Keratinocyte (primary cell): ENCODE results near the gene FLRT1. TPM values are rescaled to one million over a fixed set of nuclear protein-coding genes. Genes with fewer than 3 reads are reported as not detected.

Experiments
- DNase-seq: peaks from one replicate; pipeline ENCODE4 v3.0.0-alpha.2; 2011; ENCODE audit warnings: low read depth, missing footprints, low spot score
- FAIRE-seq: peaks from 2 replicates; lab custom pipeline; 2011; peaks lifted over from hg19 to GRCh38; lab: Jason Lieb, UNC
- H2AFZ ChIP-seq: 2 replicates; pipeline ENCODE4 v1.6.0; 2012; ENCODE audit warnings: low read length, control low read depth, inconsistent platforms; ENCODE audit not compliant: control insufficient read depth
- H3K27ac ChIP-seq: 2 replicates; pipeline ENCODE4 v1.5.1; 2011; ENCODE audit warnings: low read length; ENCODE audit not compliant: control insufficient read depth, insufficient read depth
- H3K27me3 ChIP-seq: 3 replicates; pipeline ENCODE4 v1.6.0; 2011; ENCODE audit warnings: low read length; ENCODE audit not compliant: control insufficient read depth, insufficient read depth; ENCODE audit errors: extremely low read depth
- H3K36me3 ChIP-seq, 2 experiments: 2 replicates in 1 of 2; 3 replicates in 1 of 2; pipeline ENCODE4 v1.5.1; 2011; ENCODE audit warnings: low read length in 2 of 2, mild to moderate bottlenecking in 1 of 2; ENCODE audit not compliant: control insufficient read depth in 2 of 2, insufficient read depth in 2 of 2; ENCODE audit errors: extremely low read depth in 1 of 2
- H3K4me1 ChIP-seq: 3 replicates; pipeline ENCODE4 v1.5.1; 2011; ENCODE audit warnings: low read length; ENCODE audit not compliant: control insufficient read depth, insufficient read depth; ENCODE audit errors: extremely low read depth
- H3K4me2 ChIP-seq: 3 replicates; pipeline ENCODE4 v1.6.0; 2011; ENCODE audit warnings: low read depth, low read length; ENCODE audit not compliant: control insufficient read depth, insufficient read depth; ENCODE audit errors: extremely low read depth
- H3K4me3 ChIP-seq, 3 experiments: fragments of 200-600 bp in 1 of 3; sonication (generic) in 1 of 3; 2 replicates in 2 of 3; 3 replicates in 1 of 3; pipeline ENCODE4 v1.5.1; 2011 to 2016; ENCODE audit warnings: low read length in 3 of 3, mild to moderate bottlenecking in 3 of 3, control low read depth in 2 of 3, inconsistent platforms in 1 of 3, low read depth in 1 of 3, mixed read lengths in 1 of 3, mixed run types in 1 of 3, moderate library complexity in 1 of 3; ENCODE audit not compliant: control insufficient read depth in 2 of 3, insufficient read depth in 2 of 3; ENCODE audit errors: extremely low read depth in 1 of 3
- H3K79me2 ChIP-seq: 2 replicates; pipeline ENCODE4 v1.6.0; 2012; ENCODE audit warnings: low read length; ENCODE audit not compliant: control insufficient read depth, insufficient read depth
- H3K9ac ChIP-seq: 3 replicates; pipeline ENCODE4 v1.6.0; 2011; ENCODE audit warnings: low read length; ENCODE audit not compliant: control insufficient read depth, insufficient read depth; ENCODE audit errors: extremely low read depth
- H3K9me1 ChIP-seq: 3 replicates; pipeline ENCODE4 v1.6.0; 2011; ENCODE audit warnings: low read length; ENCODE audit not compliant: control insufficient read depth, insufficient read depth; ENCODE audit errors: extremely low read depth
- H3K9me3 ChIP-seq: 2 replicates; pipeline ENCODE4 v1.5.1; 2012; ENCODE audit warnings: low read depth, low read length; ENCODE audit not compliant: control insufficient read depth
- H4K20me1 ChIP-seq: 3 replicates; pipeline ENCODE4 v1.6.0; 2011; ENCODE audit warnings: low read length; ENCODE audit not compliant: control insufficient read depth, insufficient read depth; ENCODE audit errors: extremely low read depth
- CTCF ChIP-seq, 3 experiments: IDR thresholded peaks in 1 of 3; conservative IDR thresholded peaks in 1 of 3; optimal IDR thresholded peaks in 1 of 3; 2 replicates in 2 of 3; 3 replicates in 1 of 3; pipeline versions ENCODE3 to v1.5.1; 2011; ENCODE audit warnings: low read length in 3 of 3, mild to moderate bottlenecking in 3 of 3, moderate library complexity in 2 of 3, control low read depth in 1 of 3, inconsistent platforms in 1 of 3; ENCODE audit not compliant: insufficient read depth in 2 of 3; ENCODE audit errors: extremely low read depth in 1 of 3
- EZH2 ChIP-seq: IDR thresholded peaks from one replicate; pipeline ENCODE4 v1.6.1; 2012; ENCODE audit warnings: inconsistent platforms, mild to moderate bottlenecking, low read length, moderate library complexity
- dilution Hi-C: fragments of 300-500 bp; cut with MboI; formaldehyde crosslinking; loops from one replicate; pipeline ENCODE4 v1.7.0; 2020; ENCODE audit warnings: low sequenced_read_pairs; ENCODE audit not compliant: extremely low pct_ligation_motif_present
- polyA plus RNA-seq, 5 experiments: library from polyadenylated mRNA; depleted of rRNA in 3 of 5; stranded (reverse) in 3 of 5; stranded (forward) in 1 of 5; unstranded in 1 of 5; fragments of >200 nt; gene quantifications; 1 replicate in 1 of 5; 2 replicates in 3 of 5; 3 replicates in 1 of 5; pipeline versions ENCODE4 v1.2.1 to v1.2.3, GENCODE V29; 2011 to 2012; ENCODE audit warnings: missing spikeins in 2 of 5, low read depth in 1 of 5, low replicate concordance in 1 of 5

Gene FLRT1
- polyA plus RNA-seq, 1 donor (not counting 4 experiments of a cell fraction or from before 2014, with no cell fraction given) = not detected

- H3K36me3 ChIP-seq = no peaks in the 10 kb centered on the region
- H3K9me3 ChIP-seq = no peaks in the 10 kb centered on the region
- H3K27ac ChIP-seq = no peak overlapping the region
- H3K27me3 ChIP-seq = peaks cover 24% of the 10 kb centered on the region
- no peaks in the 10 kb centered on the region for H3K9me1 ChIP-seq
- no peak overlapping the region for H3K4me3 ChIP-seq
- H2AFZ ChIP-seq = no peak overlapping the region
- dilution Hi-C loops = loop anchor here (10.0 kb wide), 1 partner anchor 131 kb away; no protein-coding TSS in a partner anchor
- TF ChIP-seq CTCF (optimal IDR thresholded peaks at IDR 0.05 in 1 of 3, IDR thresholded peaks at IDR 0.05 in 1 of 3, conservative IDR thresholded peaks at IDR 0.05 in 1 of 3; ENCODE audit: extremely low read depth in 1 of 3, insufficient read depth in 2 of 3, low read length in 3 of 3) (no peak), EZH2 (no peak)
- H3K79me2 ChIP-seq = no peaks in the 10 kb centered on the region
- H3K4me1 ChIP-seq = peaks cover 18% of the 10 kb centered on the region
- H3K9ac ChIP-seq = no peak overlapping the region
- H4K20me1 ChIP-seq = peaks cover 6% of the 10 kb centered on the region
- FAIRE-seq = no peak
- no peak overlapping the region for H3K4me2 ChIP-seq
- no peak for DNase-seq
Observed at GRCh38 chr11:64003807-64004589, 31.7 kb upstream of the FLRT1 start.

- Histone ChIP-seq H3K9me3 (no peaks in the 10 kb centered on the region), H4K20me1 (peaks cover 6% of the 10 kb centered on the region), H3K79me2 (no peaks in the 10 kb centered on the region), H3K27ac (no peak overlapping the region), H3K9me1 (no peaks in the 10 kb centered on the region), H3K36me3 (no peaks in the 10 kb centered on the region), H3K27me3 (peaks cover 30% of the 10 kb centered on the region), H3K4me3 (no peak overlapping the region), H3K4me2 (no peak overlapping the region), H3K9ac (no peak overlapping the region), H3K4me1 (peaks cover 16% of the 10 kb centered on the region), H2AFZ (no peak overlapping the region)
- DNase-seq (no peak), FAIRE-seq (no peak)
- TF ChIP-seq EZH2 (no peak), CTCF (optimal IDR thresholded peaks at IDR 0.05 in 1 of 3, IDR thresholded peaks at IDR 0.05 in 1 of 3, conservative IDR thresholded peaks at IDR 0.05 in 1 of 3; ENCODE audit: extremely low read depth in 1 of 3, insufficient read depth in 2 of 3, low read length in 3 of 3) (no peak)
- dilution Hi-C loops = loop anchor here (10.0 kb wide), 1 partner anchor 130 kb away; no protein-coding TSS in a partner anchor
Observed at GRCh38 chr11:64004590-64004984, 31.1 kb upstream of the FLRT1 start.
